ENCODE measurements around the gene PHACTR3.

DNA sequence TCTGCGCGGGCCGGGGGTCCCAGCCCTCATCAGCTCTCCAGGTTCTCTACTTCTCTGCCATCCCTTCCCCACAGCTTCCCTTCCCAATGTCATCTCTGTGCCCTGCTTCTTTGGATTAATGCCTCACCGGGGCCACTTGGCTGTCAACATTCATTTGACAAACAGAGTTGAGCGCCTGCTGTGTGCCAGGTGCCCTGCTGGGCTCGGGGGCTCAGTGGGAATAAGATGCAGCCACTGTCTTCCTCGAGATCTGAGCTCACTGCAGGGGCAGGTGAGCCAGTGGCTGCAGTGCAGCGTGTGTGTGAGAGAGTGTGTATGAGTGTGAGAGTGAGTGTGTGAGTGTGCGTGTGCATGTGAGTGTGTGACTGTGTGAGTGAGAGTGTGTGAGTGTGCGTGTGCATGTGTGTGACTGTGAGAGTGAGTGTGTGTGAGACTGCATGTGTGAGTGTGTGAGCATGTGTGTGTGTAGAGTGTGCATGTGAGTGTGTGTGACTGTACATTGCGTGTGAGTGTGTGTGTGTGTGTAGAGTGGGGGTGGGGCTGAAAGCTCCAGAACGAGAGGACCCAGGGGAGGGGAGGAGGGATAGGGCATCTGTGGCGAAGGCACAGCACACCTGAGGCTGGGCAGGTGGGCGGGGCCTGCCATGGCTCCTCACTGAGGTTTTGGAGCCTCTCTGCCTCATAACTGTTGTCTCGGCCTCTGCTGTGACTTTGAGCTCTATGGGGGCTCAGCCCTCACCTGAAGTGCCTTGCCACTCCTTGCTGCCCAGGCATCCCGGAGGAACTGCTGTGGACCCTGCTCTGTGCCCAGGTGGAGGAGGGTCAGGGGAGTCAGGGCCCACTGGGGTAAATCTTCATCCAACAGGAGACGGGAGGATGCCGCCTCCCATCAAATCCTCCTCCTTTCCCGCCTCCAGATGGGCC is 36.5 kb upstream of the PHACTR3 start:
- no peak for TF ChIP-seq RAD21 (IDR thresholded peaks at IDR 0.05; ENCODE audit: low read depth)
- TF ChIP-seq, protein P1, sequence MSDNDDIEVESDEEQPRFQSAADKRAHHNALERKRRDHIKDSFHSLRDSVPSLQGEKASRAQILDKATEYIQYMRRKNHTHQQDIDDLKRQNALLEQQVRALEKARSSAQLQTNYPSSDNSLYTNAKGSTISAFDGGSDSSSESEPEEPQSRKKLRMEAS (IDR thresholded peaks at IDR 0.05): no peak
- no peak for TF ChIP-seq EP300 (IDR thresholded peaks at IDR 0.05; ENCODE audit: borderline replicate concordance)
- TF ChIP-seq YY1 (IDR thresholded peaks at IDR 0.05; ENCODE audit: low read depth): no peak
- no peak for TF ChIP-seq ZBTB7A (IDR thresholded peaks at IDR 0.05; ENCODE audit: low read depth)
- TF ChIP-seq, protein P2, sequence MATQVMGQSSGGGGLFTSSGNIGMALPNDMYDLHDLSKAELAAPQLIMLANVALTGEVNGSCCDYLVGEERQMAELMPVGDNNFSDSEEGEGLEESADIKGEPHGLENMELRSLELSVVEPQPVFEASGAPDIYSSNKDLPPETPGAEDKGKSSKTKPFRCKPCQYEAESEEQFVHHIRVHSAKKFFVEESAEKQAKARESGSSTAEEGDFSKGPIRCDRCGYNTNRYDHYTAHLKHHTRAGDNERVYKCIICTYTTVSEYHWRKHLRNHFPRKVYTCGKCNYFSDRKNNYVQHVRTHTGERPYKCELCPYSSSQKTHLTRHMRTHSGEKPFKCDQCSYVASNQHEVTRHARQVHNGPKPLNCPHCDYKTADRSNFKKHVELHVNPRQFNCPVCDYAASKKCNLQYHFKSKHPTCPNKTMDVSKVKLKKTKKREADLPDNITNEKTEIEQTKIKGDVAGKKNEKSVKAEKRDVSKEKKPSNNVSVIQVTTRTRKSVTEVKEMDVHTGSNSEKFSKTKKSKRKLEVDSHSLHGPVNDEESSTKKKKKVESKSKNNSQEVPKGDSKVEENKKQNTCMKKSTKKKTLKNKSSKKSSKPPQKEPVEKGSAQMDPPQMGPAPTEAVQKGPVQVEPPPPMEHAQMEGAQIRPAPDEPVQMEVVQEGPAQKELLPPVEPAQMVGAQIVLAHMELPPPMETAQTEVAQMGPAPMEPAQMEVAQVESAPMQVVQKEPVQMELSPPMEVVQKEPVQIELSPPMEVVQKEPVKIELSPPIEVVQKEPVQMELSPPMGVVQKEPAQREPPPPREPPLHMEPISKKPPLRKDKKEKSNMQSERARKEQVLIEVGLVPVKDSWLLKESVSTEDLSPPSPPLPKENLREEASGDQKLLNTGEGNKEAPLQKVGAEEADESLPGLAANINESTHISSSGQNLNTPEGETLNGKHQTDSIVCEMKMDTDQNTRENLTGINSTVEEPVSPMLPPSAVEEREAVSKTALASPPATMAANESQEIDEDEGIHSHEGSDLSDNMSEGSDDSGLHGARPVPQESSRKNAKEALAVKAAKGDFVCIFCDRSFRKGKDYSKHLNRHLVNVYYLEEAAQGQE (IDR thresholded peaks at IDR 0.05; ENCODE audit: low read depth): no peak
- no peak for TF ChIP-seq FOXM1 (IDR thresholded peaks at IDR 0.05; ENCODE audit: borderline replicate concordance, low read depth)
- TF ChIP-seq NFIC (IDR thresholded peaks at IDR 0.05): no peak

Data from Ishikawa (cell line).